IPS-NIHi7 (cell line): ENCODE measurements around the gene CRTAC1.

Source experiments
- DNase-seq: peaks from one replicate; pipeline ENCODE4 v3.0.0; 2012; ENCODE audit warnings: mixed read lengths; ENCODE audit errors: extremely low spot score

CRTAC1 gene

GRCh38 chr10:98029149-98030092 lies 1.0 kb downstream of the CRTAC1 start:
- DNase-seq = peak; percentile 56

- DNase-seq = peak; percentile 91
These were observed 2.2 kb downstream of the CRTAC1 start for GRCh38 chr10:98028168-98028770.

GRCh38 chr10:98023024-98023423 lies 7.4 kb downstream of the CRTAC1 start:
- no peak for DNase-seq

- DNase-seq = no peak
These were observed 9.6 kb downstream of the CRTAC1 start for GRCh38 chr10:98020784-98021183.

- no peak for DNase-seq
These were observed 10.2 kb downstream of the CRTAC1 start for GRCh38 chr10:98020254-98020653.

- DNase-seq = no peak
These were observed 10.6 kb downstream of the CRTAC1 start for GRCh38 chr10:98019784-98020183.

GRCh38 chr10:98016772-98017475 lies 13.5 kb downstream of the CRTAC1 start:
- no peak for DNase-seq

GRCh38 chr10:98013776-98014175 lies 16.6 kb downstream of the CRTAC1 start:
- no peak for DNase-seq

- no peak for DNase-seq
These were observed 17.3 kb downstream of the CRTAC1 start for GRCh38 chr10:98013122-98013521.

GRCh38 chr10:98012644-98013043 lies 17.8 kb downstream of the CRTAC1 start:
- no peak for DNase-seq

GRCh38 chr10:98010939-98011685 lies 19.3 kb downstream of the CRTAC1 start:
- no peak for DNase-seq

- peak; percentile 59 for DNase-seq
These were observed 24.2 kb downstream of the CRTAC1 start for GRCh38 chr10:98006266-98006665.

- DNase-seq = no peak
These were observed 28.7 kb downstream of the CRTAC1 start for GRCh38 chr10:98001736-98002135.

- no peak for DNase-seq
These were observed 30.1 kb downstream of the CRTAC1 start for GRCh38 chr10:98000346-98000745.

- DNase-seq = no peak
These were observed 30.5 kb downstream of the CRTAC1 start for GRCh38 chr10:97999923-98000248.

- DNase-seq = no peak
These were observed 31.1 kb downstream of the CRTAC1 start for GRCh38 chr10:97999066-97999922.

- peak; percentile 80 for DNase-seq
These were observed 38.5 kb downstream of the CRTAC1 start for GRCh38 chr10:97991871-97992270.

GRCh38 chr10:97981816-97982215 lies 48.6 kb downstream of the CRTAC1 start:
- no peak for DNase-seq

- DNase-seq = no peak
These were observed 52.7 kb downstream of the CRTAC1 start for GRCh38 chr10:97977673-97978072.

GRCh38 chr10:97975598-97975997 lies 54.8 kb downstream of the CRTAC1 start:
- DNase-seq = no peak
